Astrocyte of the spinal cord (primary cell): ENCODE data around the gene FNBP1.
A peak's percentile ranks its signal among the peaks of the same experiment; 100 is the strongest.

Source experiments
- DNase-seq: peaks from one replicate; pipeline ENCODE4 v3.0.0; 2011; ENCODE audit warnings: low read depth, low spot score
- H3K4me3 ChIP-seq: 2 replicates; pipeline ENCODE4 v1.5.1; 2011; ENCODE audit warnings: low read depth, mild to moderate bottlenecking, low read length, moderate library complexity
- CTCF ChIP-seq: IDR thresholded peaks from 2 replicates; pipeline ENCODE4 v1.5.1; 2012; ENCODE audit warnings: low read depth, mild to moderate bottlenecking, low read length, inconsistent platforms
- in situ Hi-C: cut with HindIII; loops from 2 replicates; pipeline ENCODE4 v1.10.0; 2017; ENCODE audit warnings: low sequenced_read_pairs

The FNBP1 gene

GRCh38 chr9:130041648-130042405, 1.2 kb downstream of the FNBP1 start:
- DNase-seq: no peak
- no peak for TF ChIP-seq CTCF
- in situ Hi-C loops: no loop called here
- H3K4me3 ChIP-seq: peak overlapping the region; percentile 84

- no peak for TF ChIP-seq CTCF
- in situ Hi-C loops: no loop called here
- peak overlapping the region; percentile 84 for H3K4me3 ChIP-seq
- no peak for DNase-seq
These were observed 1.9 kb downstream of the FNBP1 start for GRCh38 chr9:130040984-130041647.

- TF ChIP-seq CTCF: peak; percentile 22
- in situ Hi-C loops: no loop called here
- H3K4me3 ChIP-seq: no peak overlapping the region
- DNase-seq: no peak
These were observed 3.4 kb downstream of the FNBP1 start for GRCh38 chr9:130039528-130040147.

- in situ Hi-C loops: no loop called here
- no peak overlapping the region for H3K4me3 ChIP-seq
- no peak for TF ChIP-seq CTCF
- peak; percentile 56 for DNase-seq
These were observed 6.9 kb downstream of the FNBP1 start for GRCh38 chr9:130036099-130036498.

GRCh38 chr9:130034570-130034969, 8.4 kb downstream of the FNBP1 start:
- TF ChIP-seq CTCF: no peak
- in situ Hi-C loops: no loop called here
- peak; percentile 72 for DNase-seq
- H3K4me3 ChIP-seq: no peak overlapping the region

- no peak for DNase-seq
- in situ Hi-C loops: no loop called here
- no peak for TF ChIP-seq CTCF
- H3K4me3 ChIP-seq: no peak overlapping the region
These were observed 12.3 kb downstream of the FNBP1 start for GRCh38 chr9:130030651-130031127.
